Body of pancreas (tissue), 4 donors: ENCODE measurements around the gene MYLK3. TPM values are rescaled to one million over a fixed set of nuclear protein-coding genes. Genes with fewer than 3 reads are reported as not detected.
A peak's percentile ranks its signal among the peaks of the same experiment; 100 is the strongest.
"Not testable (repeated sequence)": the region's sequence is repeated elsewhere in the genome, so short reads cannot be mapped to it uniquely, and the experiment has no call there.

ENCODE experiments used
- ATAC-seq: fragments of 150-250 bp; one replicate; pipeline ENCODE4 v1.9.1; 2016
- DNase-seq, 4 donors: peaks; one replicate each; pipeline ENCODE4 v3.0.0-alpha.2; 2019
- H3K27ac ChIP-seq, 4 donors: fragments of 200-600 bp; sonication (generic); 1 replicate in 3 of 4; 2 replicates in 1 of 4; pipeline versions ENCODE4 v1.5.1 to v1.6.1; 2016 to 2019; ENCODE audit warnings: mild to moderate bottlenecking in 1 of 4, mixed read lengths in 1 of 4, moderate library complexity in 1 of 4
- H3K27me3 ChIP-seq, 2 donors: fragments of 200-600 bp; sonication (generic); one replicate each; pipeline ENCODE4 v1.6.0; 2016; ENCODE audit warnings: mild to moderate bottlenecking in 1 of 2
- H3K36me3 ChIP-seq, 2 donors: fragments of 200-600 bp; sonication (generic); replicated peaks in 1 of 2; 2 replicates each; pipeline ENCODE4 v1.5.1; 2016; ENCODE audit warnings: low read depth in 2 of 2; ENCODE audit not compliant: insufficient read depth in 1 of 2
- H3K4me1 ChIP-seq: fragments of 200-600 bp; sonication (generic); one replicate; pipeline ENCODE4 v1.6.0; 2016
- H3K4me3 ChIP-seq, 2 donors: fragments of 200-600 bp; sonication (generic); 1 replicate in 1 of 2; 2 replicates in 1 of 2; pipeline ENCODE4 v1.5.1; 2016 to 2019
- H3K9me3 ChIP-seq, 3 donors: fragments of 200-600 bp; sonication (generic); 1 replicate in 2 of 3; 2 replicates in 1 of 3; pipeline ENCODE4 v1.5.1; 2016
- POLR2A ChIP-seq, 3 donors: fragments of 450-650 bp; IDR thresholded peaks; one replicate each; pipeline ENCODE4 v1.6.1; 2016; ENCODE audit warnings: antibody characterized with exemption in 3 of 3, mild to moderate bottlenecking in 2 of 3
- WGBS, 2 donors: methylation state at CpG; one replicate each; pipeline ENCODE4 v1.1.5; 2017; 5-methylcytosine and 5-hydroxymethylcytosine counted together
- intact Hi-C: fragments of 100-400 bp; cut with DNase I; formaldehyde crosslinking; loops from one replicate; pipeline ENCODE4 v1.15.1; 2023
- total RNA-seq, 2 donors: library from RNA; depleted of rRNA; stranded (reverse); fragments of >200 nt; gene quantifications; one replicate each; pipeline ENCODE4 v1.1.0, GENCODE V29; 2016
- TF ChIP-seq, protein P1 (sequence below), 7 experiments: fragments of 450-650 bp in 4 of 7; fragments of 200-600 bp in 3 of 7; sonication (generic) in 3 of 7; IDR thresholded peaks; one replicate each; pipeline ENCODE4 v1.5.1; 2016 to 2019; ENCODE audit warnings: antibody characterized with exemption in 7 of 7

MYLK3 gene
- total RNA-seq, 2 donors from 2014 or later = 0.26 TPM; not detected in 1

DNA sequence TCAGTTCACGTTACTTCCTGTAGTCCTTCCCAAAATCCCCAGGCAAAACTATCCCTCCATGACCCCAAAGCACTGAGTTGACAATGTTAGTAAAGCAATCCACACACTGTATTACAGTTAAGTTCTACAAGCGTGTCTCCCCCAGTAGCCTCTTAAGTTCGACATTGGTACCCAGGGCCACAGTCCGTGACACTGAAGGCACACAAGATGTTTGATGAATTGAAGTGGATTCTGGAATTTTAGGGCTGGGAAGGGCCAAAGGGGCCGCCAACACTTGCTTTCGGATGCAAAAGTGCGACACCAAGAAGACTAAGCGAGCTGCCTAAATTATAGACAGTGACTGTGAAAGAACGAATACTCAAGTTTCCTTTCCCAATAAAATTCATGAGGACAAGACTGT, 60.7 kb downstream of the MYLK3 start:
- Histone ChIP-seq H3K27ac (no peak overlapping the region), H3K4me3 (no peak overlapping the region), H3K27me3 (no peaks in the 10 kb centered on the region), H3K4me1 (peaks cover 39% of the 10 kb centered on the region), H3K36me3 (no peaks in the 10 kb centered on the region), H3K9me3 (no peaks in the 10 kb centered on the region)
- intact Hi-C loops = no loop called here
- TF ChIP-seq, protein P1, sequence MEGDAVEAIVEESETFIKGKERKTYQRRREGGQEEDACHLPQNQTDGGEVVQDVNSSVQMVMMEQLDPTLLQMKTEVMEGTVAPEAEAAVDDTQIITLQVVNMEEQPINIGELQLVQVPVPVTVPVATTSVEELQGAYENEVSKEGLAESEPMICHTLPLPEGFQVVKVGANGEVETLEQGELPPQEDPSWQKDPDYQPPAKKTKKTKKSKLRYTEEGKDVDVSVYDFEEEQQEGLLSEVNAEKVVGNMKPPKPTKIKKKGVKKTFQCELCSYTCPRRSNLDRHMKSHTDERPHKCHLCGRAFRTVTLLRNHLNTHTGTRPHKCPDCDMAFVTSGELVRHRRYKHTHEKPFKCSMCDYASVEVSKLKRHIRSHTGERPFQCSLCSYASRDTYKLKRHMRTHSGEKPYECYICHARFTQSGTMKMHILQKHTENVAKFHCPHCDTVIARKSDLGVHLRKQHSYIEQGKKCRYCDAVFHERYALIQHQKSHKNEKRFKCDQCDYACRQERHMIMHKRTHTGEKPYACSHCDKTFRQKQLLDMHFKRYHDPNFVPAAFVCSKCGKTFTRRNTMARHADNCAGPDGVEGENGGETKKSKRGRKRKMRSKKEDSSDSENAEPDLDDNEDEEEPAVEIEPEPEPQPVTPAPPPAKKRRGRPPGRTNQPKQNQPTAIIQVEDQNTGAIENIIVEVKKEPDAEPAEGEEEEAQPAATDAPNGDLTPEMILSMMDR (IDR thresholded peaks at IDR 0.05) = peak in 1 of 7 experiments; percentile 8
- no peak for TF ChIP-seq POLR2A (IDR thresholded peaks at IDR 0.05)
- no peak for DNase-seq
- ATAC-seq = no peak
- 70 to 71% methylated on average over 9 of the region's 9 CpGs for WGBS, 2 donors

DNA sequence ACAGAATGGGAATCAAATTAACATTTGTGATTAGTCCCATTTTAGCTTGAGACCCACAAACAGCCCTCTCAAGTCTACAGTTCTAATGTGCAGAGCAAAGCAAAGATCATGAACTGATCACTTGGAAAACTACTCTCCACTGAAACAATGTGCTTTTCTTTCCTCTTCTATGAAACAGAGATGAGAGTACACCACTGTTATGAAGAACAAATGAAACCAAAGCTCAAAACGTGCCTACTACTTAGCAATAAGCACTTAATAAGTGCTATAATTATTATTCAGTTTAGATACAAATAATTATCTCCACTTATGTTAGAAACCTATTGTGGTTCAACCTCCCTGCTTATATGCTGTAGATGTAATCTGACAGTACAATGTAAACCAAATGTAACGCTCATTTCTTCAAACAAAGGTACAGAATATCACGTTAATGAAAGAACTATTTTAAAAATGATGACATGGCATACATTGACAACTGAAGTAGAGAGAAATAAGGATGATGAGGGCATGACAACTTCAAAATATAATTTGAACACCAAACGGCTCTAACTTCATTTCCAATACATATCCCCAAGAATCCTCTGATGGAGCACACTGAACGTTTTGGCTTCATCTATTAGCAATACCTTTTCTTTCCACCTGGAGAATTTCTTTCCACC, 61.2 kb downstream of the MYLK3 start:
- H3K4me3 ChIP-seq = no peak overlapping the region
- WGBS, 2 donors = 34 to 36% methylated on average over 5 of the region's 5 CpGs
- no peaks in the 10 kb centered on the region for H3K9me3 ChIP-seq
- no peaks in the 10 kb centered on the region for H3K27me3 ChIP-seq
- no peaks in the 10 kb centered on the region for H3K36me3 ChIP-seq
- intact Hi-C loops = no loop called here
- ATAC-seq (no peak), DNase-seq (no peak)
- H3K4me1 ChIP-seq = peaks cover 43% of the 10 kb centered on the region
- no peak overlapping the region for H3K27ac ChIP-seq
- TF ChIP-seq, protein P1 (IDR thresholded peaks at IDR 0.05) = no peak
- TF ChIP-seq POLR2A (IDR thresholded peaks at IDR 0.05) = no peak

DNA sequence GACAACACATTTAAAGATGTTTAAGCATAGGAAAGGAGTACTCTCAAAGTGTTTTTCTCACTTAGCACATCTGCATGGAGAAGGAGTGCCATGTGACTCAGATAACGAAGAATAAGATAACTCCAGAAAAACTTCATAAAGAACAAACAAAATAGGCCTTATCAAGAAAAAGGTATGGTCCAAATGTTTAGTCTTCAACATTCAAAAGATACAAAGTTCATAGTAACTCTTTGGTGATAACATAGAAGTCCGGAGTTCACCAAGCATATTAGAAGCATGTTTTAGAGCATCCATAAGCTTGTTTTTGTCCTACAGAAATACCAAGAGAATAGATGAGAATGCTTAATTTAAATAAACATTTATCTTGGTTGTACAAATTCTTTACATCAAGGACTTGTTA, 66.3 kb downstream of the MYLK3 start:
- H3K9me3 ChIP-seq, H3K36me3 ChIP-seq, H3K4me3 ChIP-seq, ATAC-seq, DNase-seq, H3K27me3 ChIP-seq, H3K27ac ChIP-seq, intact Hi-C loops: not testable (repeated sequence)
- WGBS, 2 donors = 31 to 42% methylated on average over 2 of the region's 2 CpGs
- H3K4me1 ChIP-seq = peaks cover 19% of the 10 kb centered on the region

DNA sequence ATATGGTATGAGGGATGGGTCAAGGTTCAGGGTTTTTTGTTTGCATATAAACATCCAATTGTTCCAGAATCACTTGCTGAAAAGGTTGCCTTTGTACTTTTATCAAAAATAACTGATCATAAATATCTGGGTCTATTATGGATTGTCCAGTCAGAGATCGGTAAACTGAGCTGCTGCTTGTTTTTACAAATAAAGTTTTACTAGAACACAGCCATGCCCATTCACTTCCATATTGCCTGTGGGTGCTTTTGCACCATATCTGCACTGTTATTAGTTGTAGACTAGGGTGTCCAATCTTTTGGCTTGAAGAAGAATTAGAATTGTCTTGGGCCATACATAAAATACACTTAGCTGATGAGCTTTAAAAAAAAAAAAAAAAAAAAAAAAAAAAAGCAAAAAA, 70.2 kb downstream of the MYLK3 start:
- H3K36me3 ChIP-seq, ATAC-seq, H3K27me3 ChIP-seq, H3K9me3 ChIP-seq, DNase-seq, intact Hi-C loops, H3K4me3 ChIP-seq, H3K27ac ChIP-seq, H3K4me1 ChIP-seq: not testable (repeated sequence)
- WGBS, 2 donors = 92 to 95% methylated on average over 1 of the region's 1 CpG

- no peaks in the 10 kb centered on the region for H3K4me1 ChIP-seq
- peak; percentile 59 for ATAC-seq
- WGBS, 2 donors = 61 to 73% methylated on average over 6 of the region's 6 CpGs
- no peak for TF ChIP-seq POLR2A (IDR thresholded peaks at IDR 0.05)
- TF ChIP-seq, protein P1 (IDR thresholded peaks at IDR 0.05) = peak; percentile 30 to 80 (median 71)
- H3K4me3 ChIP-seq = no peak overlapping the region
- no peaks in the 10 kb centered on the region for H3K9me3 ChIP-seq
- DNase-seq = peak; percentile 26 to 59 (median 42)
- H3K36me3 ChIP-seq = peaks cover 1 to 23% of the 10 kb centered on the region in 2 donors
- no peak overlapping the region for H3K27ac ChIP-seq
- intact Hi-C loops = no loop called here
- peaks cover 0 to 3% of the 10 kb centered on the region in 2 donors for H3K27me3 ChIP-seq
Observed at GRCh38 chr16:46673320-46674013, 74.7 kb downstream of the MYLK3 start.
